HG03342 (cell line): ENCODE results near the gene FER1L5.

Experiments
- ATAC-seq: cut with Tn5 transposase; IDR thresholded peaks from one replicate; pipeline ENCODE4 v1.9.1; 2021; ENCODE audit warnings: mild to moderate bottlenecking, moderate library complexity; ENCODE audit not compliant: unreplicated experiment

FER1L5 gene

DNA sequence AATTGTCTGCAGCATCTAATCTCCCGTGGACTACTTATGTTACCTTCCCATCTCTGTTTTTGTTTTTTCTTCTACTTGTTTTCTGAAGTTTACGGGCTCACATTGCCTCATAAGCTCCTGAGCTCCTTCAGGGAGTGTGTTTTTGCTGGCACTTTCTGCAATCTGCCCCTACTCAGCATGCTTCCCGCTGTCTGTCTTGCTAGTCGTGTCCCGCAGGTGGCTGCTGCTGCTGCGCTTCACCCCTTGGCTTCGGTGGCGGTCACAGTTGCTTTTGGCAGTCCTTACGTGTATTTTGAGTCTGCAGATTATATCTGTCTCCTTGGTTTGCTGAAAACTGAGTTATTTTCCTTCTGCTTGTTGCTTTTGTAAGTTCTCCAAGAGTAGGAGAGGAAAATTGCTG, 37.3 kb downstream of the FER1L5 start:
- no peak for ATAC-seq

DNA sequence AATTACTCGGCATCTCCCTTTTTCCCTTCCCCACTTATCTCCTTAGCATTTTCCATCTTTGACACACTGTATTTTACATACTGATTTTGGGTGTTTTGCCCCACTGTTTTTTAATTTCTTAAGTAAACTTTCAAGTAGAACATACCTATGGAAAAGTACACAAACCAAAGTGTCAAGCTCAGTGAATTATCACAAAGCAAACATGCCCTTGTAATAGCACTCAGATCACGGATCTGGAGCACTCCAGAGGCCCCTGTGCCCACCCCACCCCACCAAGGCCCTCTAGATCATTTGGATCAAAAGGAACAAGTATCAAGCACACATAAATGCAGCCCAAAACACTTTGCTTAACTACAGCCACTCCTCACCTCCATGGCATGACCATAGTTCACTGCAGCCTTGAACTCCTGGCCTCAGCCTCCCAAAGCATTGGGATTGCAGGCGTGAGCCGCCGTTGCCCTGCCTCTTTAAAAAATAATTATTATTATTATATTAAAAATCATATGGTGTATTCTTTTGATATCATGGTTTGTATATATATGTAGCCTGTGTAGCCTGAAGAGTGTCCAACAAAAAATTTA, 38.1 kb downstream of the FER1L5 start:
- no peak for ATAC-seq

DNA sequence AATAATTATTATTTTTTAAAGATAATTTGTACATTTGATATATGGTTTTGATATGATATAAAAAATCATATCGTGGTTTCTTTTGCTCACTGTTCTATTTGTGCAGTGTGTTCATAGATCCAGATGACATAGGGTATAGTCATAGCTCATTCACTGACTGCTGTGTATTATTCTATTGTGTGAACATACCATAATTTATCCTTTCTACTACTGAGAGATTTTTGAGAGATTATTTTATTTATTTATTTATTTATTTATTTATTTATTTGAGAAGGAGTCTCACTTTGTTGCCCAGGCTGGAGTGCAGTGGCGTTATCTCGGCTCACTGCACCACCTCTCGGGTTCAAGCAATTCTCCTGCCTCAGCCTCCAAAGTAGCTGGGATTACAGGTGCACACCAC, 39.0 kb downstream of the FER1L5 start:
- ATAC-seq: no peak

DNA sequence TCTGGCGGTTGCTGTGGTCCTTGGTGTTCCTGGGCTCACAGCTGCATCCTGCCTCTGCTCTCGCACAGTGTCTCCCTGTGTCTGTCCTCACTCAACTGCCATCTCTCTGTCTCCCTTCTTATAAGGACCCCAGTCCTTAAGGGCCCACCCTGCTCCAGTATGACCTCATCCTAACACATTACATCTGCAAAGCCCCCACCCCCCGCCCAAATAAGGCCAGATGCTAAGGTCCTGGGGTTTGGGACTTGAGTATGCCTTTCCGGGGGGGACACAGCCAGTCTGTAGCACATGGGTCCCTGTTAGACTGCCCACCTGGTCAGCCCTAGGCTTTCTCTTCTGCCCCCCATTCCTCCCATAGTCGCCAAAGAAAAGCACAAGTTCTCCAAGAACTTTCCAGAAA, 40.7 kb downstream of the FER1L5 start:
- ATAC-seq: no peak

DNA sequence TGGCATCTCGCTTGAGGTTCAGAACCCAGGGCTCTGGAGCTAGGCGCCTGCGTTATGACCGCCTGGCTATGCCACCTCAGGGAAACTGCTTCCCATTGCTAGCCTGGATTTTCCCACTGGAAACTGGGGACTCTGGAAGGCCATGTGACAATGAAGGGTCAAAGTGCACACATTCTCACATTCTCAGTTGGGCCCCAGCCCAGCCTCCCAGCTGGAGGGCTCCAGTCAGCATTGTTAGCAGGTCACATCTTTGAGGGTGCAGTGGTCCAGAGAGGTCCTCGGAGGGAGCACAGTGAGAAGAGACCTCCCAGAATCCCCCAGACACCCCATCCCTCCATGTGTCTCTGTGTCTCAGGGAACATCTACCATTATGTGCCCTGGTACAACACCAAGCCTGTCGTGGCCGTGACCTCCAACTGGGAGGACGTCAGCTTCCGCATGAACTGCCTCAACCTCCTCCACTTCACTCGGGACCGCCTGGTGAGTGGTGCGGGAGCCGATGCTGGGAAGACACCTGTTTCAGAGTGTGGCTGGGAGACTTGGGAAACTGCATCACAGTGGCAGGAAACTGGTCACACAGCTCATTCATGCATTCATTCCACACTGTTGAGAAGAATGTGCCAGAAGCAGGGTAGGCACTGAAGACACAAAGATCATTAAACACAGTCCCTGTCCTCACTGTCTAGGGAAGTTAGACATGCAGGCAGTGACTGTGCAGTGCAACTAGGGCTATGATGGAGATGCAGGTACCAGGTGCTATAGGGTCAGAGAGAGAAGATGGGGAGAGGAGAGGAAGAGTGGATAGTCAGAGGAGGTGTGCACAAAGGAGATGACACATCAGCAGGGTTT, 41.6 kb downstream of the FER1L5 start:
- no peak for ATAC-seq

DNA sequence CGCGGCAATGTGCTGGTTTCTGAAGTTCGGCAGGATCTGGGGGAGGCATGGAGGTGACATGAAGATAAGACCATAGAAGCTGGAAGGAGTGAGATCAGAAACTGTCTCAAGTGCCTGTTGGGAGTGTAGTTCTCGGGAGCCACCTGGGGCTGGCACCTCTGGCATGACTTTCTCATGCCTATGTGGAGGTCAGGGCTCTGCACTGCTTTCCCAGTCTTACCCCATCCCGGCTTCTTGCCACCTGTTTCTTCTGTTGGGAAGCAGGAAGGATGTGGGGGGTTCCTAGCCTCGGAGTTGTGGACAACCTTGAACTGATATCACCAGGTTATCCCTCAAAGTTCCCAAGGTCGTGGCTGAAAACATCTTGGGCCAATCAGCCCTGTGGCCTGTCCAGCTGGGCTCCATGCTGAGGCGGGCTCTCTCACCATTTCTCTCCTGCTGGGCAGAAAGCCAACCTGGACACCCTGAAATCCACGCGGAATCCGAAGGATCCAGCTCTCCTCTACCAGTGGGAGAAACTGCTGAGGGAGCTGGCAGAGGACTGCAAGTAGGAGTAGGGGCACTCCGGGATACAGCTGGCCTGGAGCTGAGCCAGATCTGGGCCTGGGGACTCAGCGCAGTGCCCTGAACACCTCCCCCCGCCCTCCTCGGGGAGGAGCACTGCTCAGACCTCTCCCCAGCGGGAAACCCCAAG, 42.5 kb downstream of the FER1L5 start:
- no peak for ATAC-seq

DNA sequence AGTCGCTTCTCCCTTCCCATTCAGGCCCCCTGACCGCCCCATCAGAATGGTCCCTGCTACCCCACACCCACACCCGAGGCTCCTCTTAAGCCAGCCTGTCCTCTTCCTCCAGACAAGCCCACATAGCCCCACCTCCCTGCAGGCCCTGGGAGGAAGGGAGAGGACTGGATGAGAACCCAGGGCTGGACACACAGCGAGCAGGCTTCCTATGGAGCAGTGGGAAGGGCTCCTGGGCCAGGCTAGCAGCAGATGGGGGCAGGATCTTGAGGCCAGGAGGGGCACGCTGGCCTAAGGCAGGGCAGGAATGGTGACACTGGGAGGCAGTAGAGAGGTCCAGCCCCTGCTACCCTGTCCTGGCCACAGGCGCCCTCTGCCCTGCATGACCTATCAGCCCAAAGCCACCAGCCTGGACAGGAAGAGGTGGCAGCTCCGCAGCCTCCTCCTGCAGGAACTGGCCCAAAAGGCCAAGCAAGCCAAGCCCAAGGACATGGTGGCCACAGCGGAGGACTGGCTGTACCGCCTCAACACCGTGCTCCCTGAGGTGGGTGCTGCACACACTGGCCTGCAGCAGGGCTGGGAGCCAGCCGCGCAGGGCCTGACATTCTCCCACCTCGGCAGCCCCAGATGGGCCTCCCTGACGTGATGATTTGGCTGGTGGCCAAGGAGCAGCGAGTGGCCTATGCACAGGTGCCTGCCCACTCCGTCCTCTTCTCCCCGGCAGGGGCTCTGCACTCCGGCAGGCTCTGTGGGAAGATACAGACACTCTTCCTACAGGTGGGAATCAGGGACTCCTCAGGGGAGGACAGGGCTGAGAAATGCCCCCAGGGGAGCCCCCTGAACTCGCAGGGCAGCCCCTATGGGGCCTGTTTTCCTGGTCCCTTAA, 43.3 kb downstream of the FER1L5 start:
- ATAC-seq: no peak

DNA sequence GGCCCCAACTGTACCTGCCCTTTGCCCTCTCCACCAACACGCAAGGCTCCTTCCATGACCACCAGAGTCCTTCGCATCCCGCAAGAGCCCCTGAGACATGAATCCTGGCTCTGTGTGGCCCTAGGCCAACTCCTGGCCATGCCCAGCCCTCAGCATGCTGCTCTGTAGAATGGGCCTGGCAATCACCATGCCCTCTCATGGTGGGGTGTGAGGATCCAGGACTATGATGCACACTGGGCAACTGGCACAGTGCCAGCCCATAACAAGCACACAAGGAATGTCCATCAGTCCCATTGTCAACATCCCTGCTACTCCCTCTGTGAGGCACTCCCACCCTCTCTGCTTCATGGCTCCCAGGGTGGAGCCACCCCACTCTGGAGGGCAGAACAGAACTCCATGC, 44.7 kb downstream of the FER1L5 start:
- no peak for ATAC-seq

DNA sequence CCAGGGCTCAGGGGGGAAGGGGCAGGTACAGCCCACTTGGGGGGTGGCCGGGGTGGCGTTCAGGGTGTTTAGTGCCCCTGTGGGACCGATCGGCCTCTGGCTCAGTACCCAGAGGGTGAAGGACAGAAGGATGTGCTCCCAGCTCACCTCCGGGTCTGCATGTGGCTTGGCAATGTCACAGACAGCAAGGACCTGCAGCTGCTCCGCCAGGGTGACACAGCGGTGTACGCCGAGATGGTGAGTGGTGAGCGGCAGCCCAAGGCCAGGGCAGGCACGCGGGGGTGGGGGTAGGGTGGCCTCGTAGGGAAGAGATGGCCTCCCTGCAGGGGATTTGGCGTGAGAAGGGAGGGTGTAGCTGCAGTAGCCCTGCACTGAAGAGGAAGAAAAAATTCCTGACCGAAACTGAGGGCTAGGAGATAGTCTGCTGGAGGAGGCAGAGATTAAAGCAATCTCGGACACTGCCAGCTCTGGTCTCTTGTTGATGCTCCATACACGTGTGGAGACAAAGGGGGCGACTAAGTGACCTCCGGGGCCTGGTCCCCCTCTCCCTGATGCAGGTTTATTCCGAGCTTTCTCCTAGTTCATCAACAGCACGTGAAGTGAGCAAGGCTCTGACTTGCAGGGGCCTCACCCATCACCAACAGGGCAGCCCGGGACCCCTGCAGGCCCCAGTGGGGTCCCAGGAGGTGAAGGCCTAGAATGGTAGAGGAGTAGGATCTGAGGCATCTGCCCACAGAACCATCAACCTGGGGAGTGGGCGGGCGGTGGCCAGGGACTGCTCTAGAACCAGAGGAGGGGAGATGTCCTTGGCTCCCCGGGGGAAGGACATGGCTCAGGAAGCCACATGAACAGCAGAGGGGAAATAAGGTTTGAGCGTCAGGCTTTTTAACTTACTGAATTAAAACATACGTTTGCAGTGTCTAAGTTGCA, 45.4 kb downstream of the FER1L5 start:
- no peak for ATAC-seq

DNA sequence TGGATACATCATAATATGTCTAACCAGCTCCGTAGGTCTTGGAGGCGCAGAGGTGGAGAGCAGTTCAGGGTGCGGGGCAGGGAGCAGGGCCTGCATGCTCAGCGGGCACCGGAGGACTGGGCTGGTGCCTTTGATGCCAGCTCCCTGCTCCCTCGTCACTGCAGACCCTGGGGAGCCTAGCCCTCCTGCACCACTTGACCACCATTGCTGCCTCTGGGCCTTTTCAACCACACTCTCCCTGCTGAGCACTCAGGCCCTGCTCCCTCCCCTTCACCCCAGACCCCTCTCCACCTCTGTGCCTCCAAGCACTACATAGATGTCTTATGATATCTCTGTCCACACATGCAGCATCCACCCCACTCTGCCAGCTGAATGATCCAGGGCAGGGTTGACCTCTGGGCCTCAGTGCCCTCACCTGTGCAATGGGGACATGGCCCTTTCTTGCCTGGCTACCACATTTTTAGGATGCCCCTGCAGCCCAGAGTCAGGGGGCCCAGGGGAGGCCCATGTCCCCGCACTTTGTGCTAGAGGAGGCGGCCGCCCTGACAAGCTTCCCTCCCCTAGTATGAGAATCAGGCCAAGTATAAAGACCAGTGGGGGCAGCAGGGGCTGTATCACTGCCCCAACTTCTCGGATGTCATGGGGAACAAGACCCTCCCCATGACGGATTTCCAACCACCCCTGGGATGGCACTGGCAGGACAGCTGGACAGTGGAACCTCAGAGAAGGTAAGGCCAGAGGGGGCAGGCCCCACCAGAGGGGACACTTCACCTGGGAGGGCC, 46.3 kb downstream of the FER1L5 start:
- ATAC-seq: no peak

DNA sequence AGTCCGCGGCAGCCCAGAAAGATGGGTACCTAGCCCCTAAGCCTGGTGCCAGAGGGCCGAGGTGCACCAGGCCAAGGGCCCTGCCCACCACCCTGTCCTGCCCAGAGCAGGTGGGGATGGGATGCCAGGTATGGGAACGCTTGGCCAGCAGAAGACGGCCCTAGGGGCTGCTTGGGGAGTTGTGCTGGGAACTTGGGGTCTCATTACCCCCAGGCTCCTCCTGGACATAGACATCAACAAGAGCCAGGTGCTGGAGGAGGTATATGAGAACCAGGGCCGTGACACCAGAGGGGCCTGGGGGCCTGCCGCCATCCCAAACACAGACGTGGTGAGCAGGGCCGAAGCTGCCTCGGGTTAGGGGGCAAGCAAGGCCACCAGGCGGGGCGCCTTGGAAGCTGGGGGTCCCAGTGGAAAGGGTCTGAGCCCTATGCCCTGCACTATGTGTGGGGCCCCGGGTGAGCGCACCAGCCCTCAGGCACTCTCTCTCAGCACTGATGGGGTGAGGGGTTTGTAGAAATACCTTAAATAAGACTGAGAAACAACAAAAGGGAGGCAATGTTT, 46.9 kb downstream of the FER1L5 start:
- ATAC-seq: no peak

DNA sequence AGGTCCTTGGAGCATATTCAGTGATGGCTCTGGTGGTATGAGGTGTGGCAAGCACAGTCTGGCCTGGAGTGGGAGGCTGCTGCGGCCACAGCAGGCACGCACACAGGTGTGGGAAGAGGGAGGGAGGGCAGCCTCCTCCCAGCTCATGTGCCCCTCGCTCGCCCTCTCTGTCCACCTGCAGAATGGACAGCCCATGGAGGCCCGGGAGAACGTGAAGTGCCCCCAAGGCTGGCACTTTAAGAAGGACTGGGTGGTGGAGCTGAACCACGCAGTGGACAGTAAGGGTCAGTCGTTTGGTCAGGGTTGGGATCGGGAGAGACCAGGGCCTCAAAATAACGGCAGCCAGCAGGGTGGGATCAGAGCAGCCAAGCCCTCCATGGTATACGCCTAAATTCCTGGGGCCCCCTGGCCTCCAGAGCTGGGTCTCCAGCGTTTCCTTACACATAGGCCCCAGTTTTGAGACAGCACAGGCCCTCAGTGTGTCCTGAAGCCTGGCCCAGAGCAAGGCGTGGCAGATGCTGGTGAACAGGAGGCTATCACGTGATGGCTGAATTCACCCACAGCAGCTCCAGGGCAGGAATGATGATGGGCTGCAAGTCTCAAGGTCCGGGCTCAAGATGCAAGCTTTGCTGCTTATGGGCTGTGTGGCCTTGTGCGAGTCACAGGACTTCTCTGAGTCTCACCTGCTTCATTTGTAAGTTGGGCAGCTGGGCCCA, 47.9 kb downstream of the FER1L5 start:
- ATAC-seq: no peak

DNA sequence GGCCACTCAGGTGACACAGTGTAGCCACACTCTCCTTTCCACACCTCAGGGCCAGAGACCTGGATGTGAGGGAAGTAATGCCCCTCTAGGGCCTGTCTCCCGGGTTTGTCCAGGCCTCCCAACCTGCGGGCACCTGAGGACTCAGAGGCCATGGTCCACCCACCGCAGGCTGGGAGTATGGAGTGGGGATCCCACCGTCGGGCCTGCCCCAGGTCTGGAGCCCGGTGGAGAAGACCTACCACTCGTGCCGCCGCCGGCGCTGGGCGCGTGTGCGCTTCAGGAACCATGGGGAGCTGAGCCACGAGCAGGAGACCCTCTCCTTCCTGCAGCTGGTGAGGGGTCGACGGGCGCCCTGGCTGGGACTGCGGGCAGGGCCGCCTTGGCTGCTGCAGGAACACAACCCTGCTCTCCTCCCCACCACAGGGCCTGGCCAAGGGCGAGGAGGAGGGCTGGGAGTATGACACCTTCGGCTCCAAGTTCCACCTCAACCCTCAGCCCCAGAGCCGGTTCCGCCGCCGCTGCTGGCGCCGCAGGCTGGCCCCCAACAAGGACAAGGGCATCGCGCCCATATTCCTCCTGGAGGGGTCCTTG, 48.6 kb downstream of the FER1L5 start:
- no peak for ATAC-seq

DNA sequence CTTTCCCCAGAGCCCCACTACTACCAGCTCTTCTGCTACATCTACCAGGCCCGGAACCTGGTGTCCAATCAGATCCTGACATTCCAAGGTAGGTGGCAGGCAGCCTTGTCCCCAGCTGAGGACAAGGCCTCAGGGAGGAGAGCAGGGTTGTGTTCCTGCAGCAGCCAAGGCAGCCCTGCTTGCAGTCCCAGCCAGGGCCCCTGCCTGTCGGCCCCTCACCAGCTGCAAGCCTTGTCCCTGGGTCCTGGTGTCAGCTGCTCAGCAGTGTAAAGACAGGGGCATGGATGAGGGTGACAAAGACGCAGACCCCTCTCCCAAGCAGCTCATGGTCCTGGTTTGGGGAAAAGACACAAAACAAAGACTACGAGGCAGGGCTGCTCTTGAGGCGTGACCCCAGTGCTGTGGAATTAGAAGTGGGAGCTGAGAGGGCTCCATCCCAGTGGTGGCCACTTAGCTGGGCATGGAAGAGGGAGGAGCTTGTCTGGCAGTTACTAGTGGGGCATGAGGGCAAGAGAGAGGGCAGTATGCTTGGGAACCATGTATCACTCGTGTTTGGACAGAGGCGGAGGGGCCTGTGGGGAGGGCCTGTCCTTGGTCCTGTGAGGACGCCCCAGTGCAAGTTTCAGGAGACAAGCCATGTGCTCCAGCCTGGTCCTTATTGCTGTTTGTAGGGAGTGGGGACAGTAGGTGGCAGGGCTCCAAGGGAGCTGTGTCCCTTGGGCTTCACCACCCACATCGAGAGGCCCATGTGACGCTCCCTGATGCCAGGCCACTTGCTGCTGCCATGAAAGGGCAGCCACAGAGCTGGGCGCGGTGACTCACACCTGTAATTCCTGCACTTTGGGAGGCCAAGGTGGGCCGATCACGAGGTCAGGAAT, 49.8 kb downstream of the FER1L5 start:
- ATAC-seq: no peak

DNA sequence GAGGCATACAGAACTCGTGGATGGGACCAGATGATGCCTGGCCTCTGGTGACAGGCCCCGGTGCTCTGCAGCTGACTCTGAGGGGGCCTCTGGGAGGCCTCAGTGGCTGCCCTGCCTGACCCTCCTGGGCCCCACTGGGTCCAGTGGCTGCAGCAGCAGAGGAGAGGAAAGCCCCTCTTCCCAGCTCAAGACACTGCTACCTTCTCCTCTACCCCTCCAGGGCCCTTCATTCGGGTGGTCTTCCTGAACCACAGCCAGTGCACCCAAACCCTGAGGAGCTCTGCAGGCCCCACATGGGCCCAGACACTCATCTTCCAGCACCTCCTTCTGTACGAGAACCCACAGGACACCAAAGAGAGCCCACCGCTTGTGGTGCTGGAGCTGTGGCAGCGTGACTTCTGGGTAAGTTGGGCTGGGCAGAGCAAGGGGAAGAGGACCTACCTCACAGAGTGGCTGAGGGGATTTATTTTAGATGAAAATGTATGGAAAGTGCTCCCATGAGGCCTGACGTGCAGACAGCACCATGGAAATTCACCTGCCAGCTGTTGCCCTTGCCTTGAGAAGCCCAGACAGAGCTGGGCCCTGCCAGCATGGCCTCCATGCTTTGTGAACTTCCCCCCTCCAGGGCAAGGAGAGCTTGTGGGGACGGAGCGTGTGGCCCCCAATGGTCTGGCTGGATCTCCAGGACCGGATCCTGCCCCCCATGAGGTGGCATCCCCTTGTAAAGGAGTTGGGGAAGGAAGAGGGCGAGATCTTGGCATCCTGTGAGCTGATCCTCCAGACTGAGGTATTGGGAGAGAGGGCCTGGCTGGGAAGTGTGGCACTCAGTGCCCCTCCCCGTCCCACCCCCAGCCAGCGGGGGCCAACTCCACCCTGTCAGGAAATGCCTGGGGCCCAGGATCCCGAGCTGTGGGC, 51.0 kb downstream of the FER1L5 start:
- ATAC-seq: no peak

DNA sequence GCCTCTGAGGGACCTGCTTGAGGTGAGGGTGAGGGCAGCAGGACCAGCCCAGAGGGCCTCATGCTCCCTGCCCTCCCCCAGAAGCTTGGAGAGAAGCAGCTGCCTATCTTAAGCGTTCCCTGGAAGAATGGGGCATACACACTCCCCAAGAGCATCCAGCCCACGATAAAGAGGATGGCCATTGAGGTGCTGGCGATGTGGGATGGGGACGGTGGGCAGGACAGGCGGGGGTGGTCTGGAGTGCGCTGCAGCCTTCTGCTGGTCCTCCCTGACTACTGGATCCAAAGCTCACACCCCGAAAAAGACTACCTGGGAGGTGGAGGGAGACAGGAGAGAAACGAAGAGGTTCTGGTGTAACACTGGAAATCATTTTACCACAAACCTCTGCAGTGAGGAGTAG, 51.7 kb downstream of the FER1L5 start:
- no peak for ATAC-seq
